ENCODE results near the gene SLC43A2.

Gene SLC43A2

DNA sequence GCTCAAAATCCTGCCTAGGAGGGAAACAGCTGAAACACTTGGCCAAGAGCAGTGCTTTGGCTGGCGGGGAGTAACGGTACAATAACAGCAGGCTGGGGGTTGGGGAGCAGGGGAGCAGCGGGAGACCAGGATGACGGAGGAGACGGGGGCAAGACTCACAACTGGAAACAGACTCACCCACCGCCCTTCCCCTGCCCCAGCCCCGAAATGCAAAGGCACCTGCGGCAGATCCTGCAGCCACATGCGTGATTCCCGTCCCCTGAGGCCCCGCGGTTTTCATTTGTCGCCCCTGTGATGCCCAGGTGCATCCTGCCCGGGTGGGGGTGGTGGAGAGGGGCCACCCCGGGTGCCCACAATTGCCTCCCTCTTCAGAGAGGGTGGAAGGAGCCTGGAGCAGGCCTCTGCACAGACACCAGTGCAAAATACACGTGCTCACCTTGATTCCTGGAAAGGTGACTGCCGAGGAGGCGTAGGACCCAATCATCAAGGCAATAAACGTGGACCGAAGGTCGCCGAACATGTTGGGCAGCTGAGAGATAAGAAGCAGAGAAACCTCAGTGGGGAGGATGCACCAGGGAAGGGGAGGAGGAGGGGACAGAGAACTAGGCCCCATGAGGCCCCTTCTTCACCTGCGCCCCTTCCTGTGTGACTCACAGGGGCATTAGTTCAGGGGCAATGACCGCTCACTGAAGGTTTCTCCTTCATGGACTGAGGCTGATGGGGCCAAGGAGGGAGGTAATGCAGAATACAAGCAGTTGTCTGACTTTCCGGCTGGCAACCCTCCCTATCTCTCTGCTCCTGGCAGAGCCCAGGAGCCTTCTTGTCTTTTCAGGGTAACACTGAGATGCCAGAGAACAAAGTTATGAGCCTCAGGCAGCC, 35.6 kb downstream of the SLC43A2 start:
- Mint-ChIP-seq H3K4me1 (peaks cover 26% of the 10 kb centered on the region), H3K27ac (peak overlapping the region; percentile 73)
- ATAC-seq = peak; percentile 60

DNA sequence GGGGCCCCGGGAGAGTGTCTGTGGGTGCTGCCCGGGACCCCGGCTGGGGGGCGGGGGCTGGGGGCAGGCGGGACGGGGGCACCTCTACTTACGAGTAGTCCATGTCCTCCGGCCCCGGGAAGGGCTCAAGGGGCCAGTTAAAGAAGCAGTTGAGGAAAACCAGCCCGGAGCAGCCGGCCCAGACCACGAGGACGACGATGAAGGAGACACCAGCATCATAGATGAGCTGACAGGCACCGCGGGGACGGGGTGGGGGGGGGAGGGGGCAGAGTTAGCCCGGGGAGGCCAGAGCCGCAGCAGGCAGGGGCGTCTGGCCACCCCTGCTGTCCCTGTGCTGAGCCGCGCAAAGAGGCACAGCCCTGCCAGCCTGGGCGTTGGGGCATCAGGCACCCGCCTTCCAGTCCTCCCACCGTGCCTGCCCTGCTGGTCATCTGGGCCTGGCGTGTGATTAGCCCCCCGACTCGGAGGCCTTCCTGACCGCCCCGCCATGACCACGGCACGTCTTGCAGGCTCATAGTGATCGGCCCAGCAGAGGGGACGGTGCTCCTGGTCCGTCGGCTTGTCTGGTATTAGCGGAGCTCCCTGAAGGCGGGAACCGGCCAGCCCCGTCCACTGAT, 37.1 kb downstream of the SLC43A2 start:
- ATAC-seq (no peak), DNase-seq (no peak)
- H3K9me3 Mint-ChIP-seq = no peaks in the 10 kb centered on the region
- no peak overlapping the region for H3K27ac Mint-ChIP-seq
- H3K27me3 Mint-ChIP-seq = no peaks in the 10 kb centered on the region
- H3K4me3 Mint-ChIP-seq = no peak overlapping the region
- peaks cover 26% of the 10 kb centered on the region for H3K4me1 Mint-ChIP-seq
- H3K36me3 Mint-ChIP-seq (ENCODE audit: low read depth) = no peaks in the 10 kb centered on the region

More for the DNA sequence above, 35.6 kb downstream of the SLC43A2 start:
- no peaks in the 10 kb centered on the region for H3K36me3 Mint-ChIP-seq (ENCODE audit: low read depth)
- H3K27me3 Mint-ChIP-seq = no peaks in the 10 kb centered on the region
- H3K4me3 Mint-ChIP-seq = peak overlapping the region; percentile 45
- no peaks in the 10 kb centered on the region for H3K9me3 Mint-ChIP-seq
- DNase-seq = peak; percentile 58

- Mint-ChIP-seq H3K27ac (no peak overlapping the region), H3K27me3 (no peaks in the 10 kb centered on the region), H3K4me1 (peaks cover 26% of the 10 kb centered on the region), H3K9me3 (no peaks in the 10 kb centered on the region), H3K36me3 (ENCODE audit: low read depth) (no peaks in the 10 kb centered on the region), H3K4me3 (no peak overlapping the region)
- no peak for DNase-seq
- no peak for ATAC-seq
Observed at GRCh38 chr17:1590747-1591473, 37.7 kb downstream of the SLC43A2 start.

- Mint-ChIP-seq H3K27me3 (no peaks in the 10 kb centered on the region), H3K36me3 (ENCODE audit: low read depth) (no peaks in the 10 kb centered on the region), H3K27ac (no peak overlapping the region), H3K4me3 (no peak overlapping the region), H3K4me1 (peaks cover 26% of the 10 kb centered on the region), H3K9me3 (no peaks in the 10 kb centered on the region)
- ATAC-seq (peak; percentile 60), DNase-seq (peak; percentile 41)
Observed at GRCh38 chr17:1590029-1590746, 38.4 kb downstream of the SLC43A2 start.

DNA sequence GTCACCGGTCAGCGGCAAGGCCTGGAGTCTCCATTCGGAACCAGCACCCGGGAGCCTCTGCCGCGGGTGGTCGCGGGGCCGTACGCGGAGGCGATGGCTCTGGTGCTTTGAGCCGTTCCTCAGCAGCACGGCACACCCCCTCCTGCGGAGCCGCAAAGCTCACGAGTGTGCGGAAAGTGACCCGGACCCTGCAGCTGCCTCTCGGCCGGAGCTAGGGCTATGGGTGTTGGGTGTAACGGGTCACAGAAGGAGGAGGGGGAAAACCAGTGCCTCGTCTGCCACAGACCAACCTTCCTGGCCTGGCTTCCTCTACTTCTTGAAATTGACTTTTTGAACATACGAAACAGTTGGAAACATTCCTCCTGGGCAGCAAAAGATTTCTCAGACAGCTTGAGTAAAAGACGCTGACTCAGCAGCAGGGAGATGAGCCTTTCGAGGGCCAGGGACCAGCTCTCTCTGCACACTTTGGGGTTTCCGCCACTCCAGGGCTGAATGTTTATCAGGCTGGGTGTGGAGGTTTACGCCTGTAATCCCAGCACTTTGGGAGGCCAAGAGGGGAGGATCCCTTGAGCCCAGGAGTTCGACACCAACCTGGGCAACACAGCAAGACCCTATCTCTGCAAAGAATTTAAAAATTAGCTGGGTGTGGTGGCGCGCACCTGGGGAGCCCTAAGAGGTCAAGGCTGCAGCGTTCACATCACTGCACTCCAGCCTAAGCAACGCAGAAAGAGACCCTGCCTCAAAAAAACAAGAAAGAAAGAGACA, 39.6 kb downstream of the SLC43A2 start:
- no peak for ATAC-seq
- H3K27ac Mint-ChIP-seq = no peak overlapping the region
- H3K9me3 Mint-ChIP-seq = no peaks in the 10 kb centered on the region
- no peaks in the 10 kb centered on the region for H3K27me3 Mint-ChIP-seq
- H3K4me1 Mint-ChIP-seq = peaks cover 23% of the 10 kb centered on the region
- DNase-seq = no peak
- H3K36me3 Mint-ChIP-seq (ENCODE audit: low read depth) = no peaks in the 10 kb centered on the region
- H3K4me3 Mint-ChIP-seq = no peak overlapping the region

- no peak overlapping the region for H3K27ac Mint-ChIP-seq
- DNase-seq (no peak), ATAC-seq (no peak)
- no peaks in the 10 kb centered on the region for H3K9me3 Mint-ChIP-seq
- H3K27me3 Mint-ChIP-seq = no peaks in the 10 kb centered on the region
- H3K4me1 Mint-ChIP-seq = no peaks in the 10 kb centered on the region
- no peak overlapping the region for H3K4me3 Mint-ChIP-seq
- no peaks in the 10 kb centered on the region for H3K36me3 Mint-ChIP-seq (ENCODE audit: low read depth)
Observed at GRCh38 chr17:1584167-1584566, 44.5 kb downstream of the SLC43A2 start.

DNA sequence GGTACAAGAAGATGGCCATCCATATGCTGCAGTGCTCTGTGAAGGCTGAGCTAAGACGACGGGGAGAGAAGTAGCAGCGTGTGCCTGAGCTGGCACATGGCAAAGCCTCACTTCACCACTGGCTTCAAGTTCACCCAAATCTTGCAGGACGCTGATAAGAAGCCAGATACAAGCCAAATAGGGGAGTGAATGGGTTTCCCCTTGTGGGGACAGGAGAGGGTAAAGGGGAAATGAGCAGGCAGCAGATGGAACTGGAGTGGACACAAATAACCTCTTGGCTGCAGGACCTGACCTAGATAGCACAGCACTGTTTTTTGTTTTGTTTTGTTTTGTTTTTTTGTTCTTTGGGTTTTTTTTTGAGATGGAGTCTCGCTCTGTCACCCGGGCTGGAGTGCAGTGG, 45.1 kb downstream of the SLC43A2 start:
- no peak overlapping the region for H3K27ac Mint-ChIP-seq
- ATAC-seq (no peak), DNase-seq (no peak)
- no peaks in the 10 kb centered on the region for H3K9me3 Mint-ChIP-seq
- H3K36me3 Mint-ChIP-seq (ENCODE audit: low read depth) = no peaks in the 10 kb centered on the region
- no peaks in the 10 kb centered on the region for H3K27me3 Mint-ChIP-seq
- no peaks in the 10 kb centered on the region for H3K4me1 Mint-ChIP-seq
- H3K4me3 Mint-ChIP-seq = no peak overlapping the region

DNA sequence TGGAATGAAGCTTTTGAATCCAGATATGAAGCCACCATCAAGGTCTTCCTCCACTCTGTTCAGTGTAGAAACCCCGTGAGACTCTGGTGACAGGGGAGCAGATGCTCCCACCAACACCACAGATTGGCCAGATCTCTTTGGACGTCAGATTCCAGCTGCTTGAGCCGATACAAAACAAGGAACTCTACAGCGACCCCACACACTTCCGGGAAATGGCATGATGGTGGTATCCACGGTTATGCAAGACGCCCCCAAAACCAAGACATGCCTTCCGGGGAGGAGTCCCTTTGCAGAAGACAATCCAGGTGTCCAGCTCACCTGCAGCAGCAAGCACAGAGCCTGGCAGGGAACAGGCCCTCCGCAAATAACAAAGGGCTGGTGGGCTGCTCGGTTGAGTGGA, 46.3 kb downstream of the SLC43A2 start:
- peaks cover 5% of the 10 kb centered on the region for H3K4me1 Mint-ChIP-seq
- H3K27me3 Mint-ChIP-seq = no peaks in the 10 kb centered on the region
- H3K9me3 Mint-ChIP-seq = no peaks in the 10 kb centered on the region
- ATAC-seq (no peak), DNase-seq (no peak)
- no peak overlapping the region for H3K27ac Mint-ChIP-seq
- no peaks in the 10 kb centered on the region for H3K36me3 Mint-ChIP-seq (ENCODE audit: low read depth)
- no peak overlapping the region for H3K4me3 Mint-ChIP-seq

GRCh38 chr17:1580979-1581676, 47.5 kb downstream of the SLC43A2 start:
- H3K4me3 Mint-ChIP-seq = no peak overlapping the region
- H3K27me3 Mint-ChIP-seq = no peaks in the 10 kb centered on the region
- peaks cover 11% of the 10 kb centered on the region for H3K4me1 Mint-ChIP-seq
- no peaks in the 10 kb centered on the region for H3K9me3 Mint-ChIP-seq
- H3K36me3 Mint-ChIP-seq (ENCODE audit: low read depth) = no peaks in the 10 kb centered on the region
- H3K27ac Mint-ChIP-seq = no peak overlapping the region
- ATAC-seq (no peak), DNase-seq (no peak)

DNA sequence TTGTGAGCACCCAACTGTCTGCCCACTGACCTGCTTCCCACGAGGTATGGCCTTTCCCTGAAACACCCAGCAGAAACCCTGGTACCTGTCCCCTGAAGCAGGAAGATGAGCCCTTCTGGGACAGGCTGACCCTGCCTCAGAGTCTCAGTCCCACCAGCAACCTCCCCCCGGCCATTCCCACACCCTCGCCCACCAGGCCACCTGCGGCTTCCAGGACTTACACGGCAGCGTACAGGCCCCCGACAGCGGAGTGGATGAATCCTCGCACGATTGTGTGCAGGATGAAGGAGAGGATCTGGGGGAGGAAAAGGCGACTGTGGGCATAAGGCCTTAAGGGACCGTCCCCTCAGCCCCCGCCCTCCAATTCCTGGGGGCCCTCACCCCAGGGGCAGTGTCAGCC, 50.6 kb downstream of the SLC43A2 start:
- Mint-ChIP-seq H3K36me3 (ENCODE audit: low read depth) (no peaks in the 10 kb centered on the region), H3K4me3 (no peak overlapping the region), H3K27me3 (no peaks in the 10 kb centered on the region), H3K4me1 (peaks cover 13% of the 10 kb centered on the region), H3K27ac (no peak overlapping the region), H3K9me3 (no peaks in the 10 kb centered on the region)
- no peak for ATAC-seq
- DNase-seq = no peak

- H3K9me3 Mint-ChIP-seq = no peaks in the 10 kb centered on the region
- peaks cover 13% of the 10 kb centered on the region for H3K4me1 Mint-ChIP-seq
- H3K36me3 Mint-ChIP-seq (ENCODE audit: low read depth) = no peaks in the 10 kb centered on the region
- H3K27me3 Mint-ChIP-seq = no peaks in the 10 kb centered on the region
- ATAC-seq = peak; percentile 5
- no peak for DNase-seq
- peak overlapping the region; percentile 52 for H3K27ac Mint-ChIP-seq
- H3K4me3 Mint-ChIP-seq = no peak overlapping the region
Observed at GRCh38 chr17:1577583-1578013, 51.0 kb downstream of the SLC43A2 start.

- Mint-ChIP-seq H3K27ac (peak overlapping the region; percentile 52), H3K27me3 (no peaks in the 10 kb centered on the region), H3K36me3 (ENCODE audit: low read depth) (no peaks in the 10 kb centered on the region), H3K9me3 (no peaks in the 10 kb centered on the region), H3K4me1 (peaks cover 13% of the 10 kb centered on the region), H3K4me3 (no peak overlapping the region)
- no peak for DNase-seq
- peak; percentile 50 for ATAC-seq
Observed at GRCh38 chr17:1577182-1577581, 51.5 kb downstream of the SLC43A2 start.

DNA sequence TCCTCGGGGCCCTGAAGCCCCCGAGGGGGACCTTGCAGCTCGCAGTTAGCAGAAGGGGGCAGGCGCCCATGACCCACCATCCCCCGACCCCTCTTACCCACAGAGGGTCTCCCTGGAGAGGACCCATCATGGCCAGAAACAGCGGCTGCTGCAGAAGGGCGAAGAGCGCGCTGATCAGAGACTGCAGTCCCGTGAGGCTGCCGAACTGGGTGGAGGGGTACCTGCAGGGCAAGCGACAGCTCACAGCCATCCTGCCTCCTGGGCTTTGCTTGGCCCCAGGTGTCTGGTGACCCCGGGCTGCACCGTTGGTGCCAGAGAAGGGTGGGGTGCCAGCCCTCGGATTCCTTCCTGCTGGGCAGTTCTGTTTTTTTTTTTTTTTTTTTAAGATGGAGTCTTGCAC, 52.1 kb downstream of the SLC43A2 start:
- H3K27ac Mint-ChIP-seq = no peak overlapping the region
- DNase-seq (no peak), ATAC-seq (no peak)
- no peak overlapping the region for H3K4me3 Mint-ChIP-seq
- H3K4me1 Mint-ChIP-seq = peaks cover 13% of the 10 kb centered on the region
- H3K27me3 Mint-ChIP-seq = no peaks in the 10 kb centered on the region
- no peaks in the 10 kb centered on the region for H3K36me3 Mint-ChIP-seq (ENCODE audit: low read depth)
- no peaks in the 10 kb centered on the region for H3K9me3 Mint-ChIP-seq
